ENCODE data around the gene TIGD4. TPM values are rescaled to one million over a fixed set of nuclear protein-coding genes. Genes with fewer than 3 reads are reported as not detected.

The TIGD4 gene
- total RNA-seq, 1 donor from 2014 or later = 0.83 TPM

GRCh38 chr4:152803541-152803940 lies 24.0 kb upstream of the TIGD4 start:
- DNase-seq = no peak
- Mint-ChIP-seq H3K27ac (ENCODE audit: unreplicated experiment) (no peak overlapping the region), H3K4me3 (ENCODE audit: unreplicated experiment) (no peak overlapping the region), H3K4me1 (ENCODE audit: low read depth, unreplicated experiment) (peaks cover 15% of the 10 kb centered on the region), H3K9me3 (ENCODE audit: unreplicated experiment) (peaks cover 3% of the 10 kb centered on the region), H3K36me3 (ENCODE audit: unreplicated experiment) (no peaks in the 10 kb centered on the region), H3K27me3 (ENCODE audit: unreplicated experiment) (peaks cover 4% of the 10 kb centered on the region)
- TF ChIP-seq CTCF (IDR thresholded peaks at IDR 0.05; ENCODE audit: partially characterized antibody, unreplicated experiment) = no peak

GRCh38 chr4:152795891-152796290 lies 16.4 kb upstream of the TIGD4 start:
- Mint-ChIP-seq H3K4me1 (ENCODE audit: low read depth, unreplicated experiment) (peaks cover 6% of the 10 kb centered on the region), H3K27me3 (ENCODE audit: unreplicated experiment) (no peaks in the 10 kb centered on the region), H3K36me3 (ENCODE audit: unreplicated experiment) (no peaks in the 10 kb centered on the region), H3K9me3 (ENCODE audit: unreplicated experiment) (peaks cover 1% of the 10 kb centered on the region), H3K4me3 (ENCODE audit: unreplicated experiment) (no peak overlapping the region), H3K27ac (ENCODE audit: unreplicated experiment) (no peak overlapping the region)
- DNase-seq = no peak
- no peak for TF ChIP-seq CTCF (IDR thresholded peaks at IDR 0.05; ENCODE audit: partially characterized antibody, unreplicated experiment)

GRCh38 chr4:152786627-152787026 lies 7.1 kb upstream of the TIGD4 start:
- H3K27ac Mint-ChIP-seq (ENCODE audit: unreplicated experiment) = no peak overlapping the region
- H3K4me1 Mint-ChIP-seq (ENCODE audit: low read depth, unreplicated experiment) = peaks cover 14% of the 10 kb centered on the region
- H3K4me3 Mint-ChIP-seq (ENCODE audit: unreplicated experiment) = no peak overlapping the region
- H3K9me3 Mint-ChIP-seq (ENCODE audit: unreplicated experiment) = no peaks in the 10 kb centered on the region
- H3K27me3 Mint-ChIP-seq (ENCODE audit: unreplicated experiment) = peaks cover 1% of the 10 kb centered on the region
- no peak for DNase-seq
- no peaks in the 10 kb centered on the region for H3K36me3 Mint-ChIP-seq (ENCODE audit: unreplicated experiment)
- no peak for TF ChIP-seq CTCF (IDR thresholded peaks at IDR 0.05; ENCODE audit: partially characterized antibody, unreplicated experiment)

GRCh38 chr4:152785639-152786615 lies 6.4 kb upstream of the TIGD4 start:
- H3K4me3 Mint-ChIP-seq (ENCODE audit: unreplicated experiment) = no peak overlapping the region
- TF ChIP-seq CTCF (IDR thresholded peaks at IDR 0.05; ENCODE audit: partially characterized antibody, unreplicated experiment) = no peak
- H3K27ac Mint-ChIP-seq (ENCODE audit: unreplicated experiment) = no peak overlapping the region
- no peak for DNase-seq
- H3K4me1 Mint-ChIP-seq (ENCODE audit: low read depth, unreplicated experiment) = peaks cover 16% of the 10 kb centered on the region
- peaks cover 1% of the 10 kb centered on the region for H3K27me3 Mint-ChIP-seq (ENCODE audit: unreplicated experiment)
- H3K9me3 Mint-ChIP-seq (ENCODE audit: unreplicated experiment) = no peaks in the 10 kb centered on the region
- H3K36me3 Mint-ChIP-seq (ENCODE audit: unreplicated experiment) = no peaks in the 10 kb centered on the region

Measured in glutamatergic neuron (in vitro differentiated cells).